AG10803 (cell line): ENCODE results near the gene EVI5.
A peak's percentile ranks its signal among the peaks of the same experiment; 100 is the strongest.
"Not testable (repeated sequence)": the region's sequence is repeated elsewhere in the genome, so short reads cannot be mapped to it uniquely, and the experiment has no call there.

Experiments used
- DNase-seq: peaks from one replicate; pipeline ENCODE4 v3.0.0; 2010; ENCODE audit warnings: low read depth
- H3K4me3 ChIP-seq: 2 replicates; pipeline ENCODE4 v1.5.1; 2011; ENCODE audit warnings: mild to moderate bottlenecking, low read length, control low read depth
- TF ChIP-seq, protein P1 (sequence below): conservative IDR thresholded peaks from 2 replicates; pipeline ENCODE4 v1.5.1; 2011; ENCODE audit warnings: mild to moderate bottlenecking, low read length, control low read depth, inconsistent platforms

EVI5 gene

DNA sequence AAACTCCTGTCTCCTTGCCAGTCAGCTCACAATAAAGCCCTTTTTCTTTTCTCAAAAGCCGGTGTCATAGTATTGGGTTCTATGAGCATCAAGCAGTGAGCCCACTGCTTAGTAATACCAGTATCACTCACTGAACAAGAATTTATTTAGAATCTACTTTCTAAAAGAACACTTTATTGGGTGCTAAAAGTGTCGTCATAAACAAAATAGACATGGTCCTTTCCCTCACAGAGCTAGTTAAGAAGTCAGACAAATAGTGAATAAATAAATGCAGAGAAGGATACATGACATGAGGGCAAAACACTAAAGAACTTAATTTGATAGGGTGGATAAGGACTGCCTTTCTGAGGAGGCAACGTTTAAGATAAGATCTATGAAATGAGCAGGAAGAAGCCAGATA is 32.2 kb downstream of the EVI5 start:
- DNase-seq, result no peak
- TF ChIP-seq, protein P1, sequence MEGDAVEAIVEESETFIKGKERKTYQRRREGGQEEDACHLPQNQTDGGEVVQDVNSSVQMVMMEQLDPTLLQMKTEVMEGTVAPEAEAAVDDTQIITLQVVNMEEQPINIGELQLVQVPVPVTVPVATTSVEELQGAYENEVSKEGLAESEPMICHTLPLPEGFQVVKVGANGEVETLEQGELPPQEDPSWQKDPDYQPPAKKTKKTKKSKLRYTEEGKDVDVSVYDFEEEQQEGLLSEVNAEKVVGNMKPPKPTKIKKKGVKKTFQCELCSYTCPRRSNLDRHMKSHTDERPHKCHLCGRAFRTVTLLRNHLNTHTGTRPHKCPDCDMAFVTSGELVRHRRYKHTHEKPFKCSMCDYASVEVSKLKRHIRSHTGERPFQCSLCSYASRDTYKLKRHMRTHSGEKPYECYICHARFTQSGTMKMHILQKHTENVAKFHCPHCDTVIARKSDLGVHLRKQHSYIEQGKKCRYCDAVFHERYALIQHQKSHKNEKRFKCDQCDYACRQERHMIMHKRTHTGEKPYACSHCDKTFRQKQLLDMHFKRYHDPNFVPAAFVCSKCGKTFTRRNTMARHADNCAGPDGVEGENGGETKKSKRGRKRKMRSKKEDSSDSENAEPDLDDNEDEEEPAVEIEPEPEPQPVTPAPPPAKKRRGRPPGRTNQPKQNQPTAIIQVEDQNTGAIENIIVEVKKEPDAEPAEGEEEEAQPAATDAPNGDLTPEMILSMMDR, result no peak
- no peak overlapping the region for H3K4me3 ChIP-seq

DNA sequence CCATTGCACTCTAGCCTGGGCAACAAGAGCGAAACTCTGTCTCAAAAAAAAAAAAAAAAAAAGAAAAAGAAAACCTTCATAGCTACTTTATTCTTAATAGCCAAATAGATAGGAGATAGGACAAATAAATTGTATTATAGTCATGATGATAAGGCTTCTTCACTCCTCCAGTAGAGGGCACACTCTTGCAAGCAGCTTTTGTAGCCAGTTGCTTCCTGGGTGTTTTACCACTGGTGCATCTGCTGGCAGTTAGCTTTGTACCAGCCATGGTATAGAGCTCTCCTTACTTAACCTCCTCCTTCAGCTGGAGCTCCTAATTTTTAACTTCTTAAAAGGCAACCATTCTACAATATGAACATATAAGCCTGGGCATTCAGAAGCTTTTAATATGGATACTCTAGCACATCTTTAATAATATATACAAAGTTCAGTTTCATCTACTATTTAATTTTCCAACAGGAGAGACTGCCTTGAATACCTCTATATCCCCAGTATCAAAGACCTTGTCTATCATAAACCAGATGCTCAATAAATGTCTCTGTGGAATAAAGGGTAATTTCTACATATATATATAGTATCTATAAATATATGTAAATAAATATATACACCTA is 35.8 kb downstream of the EVI5 start:
- no peak overlapping the region for H3K4me3 ChIP-seq
- DNase-seq, result peak; percentile 78
- TF ChIP-seq, protein P1, result peak; percentile 89

DNA sequence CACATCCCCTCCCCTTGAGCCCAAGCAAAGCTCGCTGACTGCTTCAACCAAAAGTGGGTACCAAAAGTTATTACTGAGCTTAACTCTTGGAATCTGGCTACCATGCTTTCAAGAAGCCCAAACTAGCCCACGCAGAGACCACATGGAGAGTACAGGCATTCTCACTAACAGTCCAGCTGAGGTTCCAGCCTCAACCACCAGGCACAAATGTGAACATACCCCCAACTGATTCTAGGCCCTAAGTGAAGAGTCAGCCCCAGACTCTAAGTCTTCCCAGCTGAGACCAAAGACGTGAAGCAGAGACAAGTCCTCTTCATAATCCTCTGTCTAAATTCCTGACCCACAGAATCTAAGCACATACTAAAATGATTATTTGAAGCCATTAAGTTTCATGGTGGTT is 36.8 kb downstream of the EVI5 start:
- no peak for DNase-seq

DNA sequence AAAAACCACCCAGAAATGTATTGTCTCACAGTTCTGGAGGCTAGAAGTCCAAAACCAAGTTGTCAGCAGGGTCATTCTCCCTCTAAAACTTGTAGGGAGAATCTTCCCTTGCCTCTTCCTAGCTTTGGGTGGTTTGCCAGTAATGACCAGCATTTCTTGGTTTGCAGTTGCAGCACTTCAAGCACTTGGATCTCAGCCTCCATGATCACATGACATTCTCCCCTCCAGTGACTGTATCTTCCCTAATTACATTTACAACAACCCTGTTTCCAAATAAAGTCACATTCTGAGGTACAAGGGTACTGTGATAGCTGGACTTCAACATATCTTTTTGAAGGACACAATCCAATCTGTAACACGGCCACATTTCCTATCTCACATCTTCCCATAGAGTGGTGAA is 37.2 kb downstream of the EVI5 start:
- TF ChIP-seq, protein P1, result no peak
- peak; percentile 54 for DNase-seq
- H3K4me3 ChIP-seq, result no peak overlapping the region

More for the DNA sequence above, 36.8 kb downstream of the EVI5 start:
- TF ChIP-seq, protein P1, result 0 out of 2 replicates have a peak, but pooled peaks have one; percentile 13
- no peak overlapping the region for H3K4me3 ChIP-seq

DNA sequence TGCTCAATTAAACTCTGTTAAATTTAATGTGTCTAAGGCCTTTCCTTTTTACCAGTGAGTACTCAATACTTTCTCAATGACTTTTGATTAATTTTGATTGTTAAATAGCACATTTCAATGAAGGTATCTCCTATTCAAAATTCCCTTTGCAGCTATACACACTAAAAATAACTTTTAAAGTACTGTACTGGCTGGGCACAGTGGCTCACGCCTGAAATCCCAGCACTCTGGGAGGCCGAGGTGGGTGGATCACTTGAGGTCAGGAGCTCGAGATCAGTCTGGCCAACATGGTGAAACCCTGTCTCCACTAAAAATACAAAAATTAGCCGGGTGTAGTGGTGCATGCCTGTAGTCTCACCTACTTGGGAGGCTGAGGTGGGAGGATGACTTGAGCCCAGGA is 38.7 kb downstream of the EVI5 start:
- not testable (repeated sequence) for DNase-seq, H3K4me3 ChIP-seq

DNA sequence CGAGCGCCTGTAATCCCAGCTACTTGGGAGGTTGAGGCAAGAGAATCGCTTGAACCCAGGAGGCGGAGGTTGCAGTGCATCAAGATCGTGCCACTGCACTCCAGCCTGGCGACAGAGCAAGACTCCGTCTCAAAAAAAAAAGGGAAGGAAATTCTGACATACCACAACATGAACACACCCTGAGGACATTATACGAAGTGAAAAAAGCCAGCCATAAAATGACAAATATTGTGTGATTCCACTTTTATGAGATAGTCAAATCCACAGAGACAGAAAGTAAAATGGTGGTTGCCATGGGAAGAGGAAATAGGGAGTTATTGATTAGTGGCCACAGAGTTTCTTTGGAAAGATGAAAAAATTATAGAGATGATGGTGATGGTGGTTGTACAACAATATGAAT is 41.7 kb downstream of the EVI5 start:
- TF ChIP-seq, protein P1, result no peak
- no peak for DNase-seq
- H3K4me3 ChIP-seq, result no peak overlapping the region

DNA sequence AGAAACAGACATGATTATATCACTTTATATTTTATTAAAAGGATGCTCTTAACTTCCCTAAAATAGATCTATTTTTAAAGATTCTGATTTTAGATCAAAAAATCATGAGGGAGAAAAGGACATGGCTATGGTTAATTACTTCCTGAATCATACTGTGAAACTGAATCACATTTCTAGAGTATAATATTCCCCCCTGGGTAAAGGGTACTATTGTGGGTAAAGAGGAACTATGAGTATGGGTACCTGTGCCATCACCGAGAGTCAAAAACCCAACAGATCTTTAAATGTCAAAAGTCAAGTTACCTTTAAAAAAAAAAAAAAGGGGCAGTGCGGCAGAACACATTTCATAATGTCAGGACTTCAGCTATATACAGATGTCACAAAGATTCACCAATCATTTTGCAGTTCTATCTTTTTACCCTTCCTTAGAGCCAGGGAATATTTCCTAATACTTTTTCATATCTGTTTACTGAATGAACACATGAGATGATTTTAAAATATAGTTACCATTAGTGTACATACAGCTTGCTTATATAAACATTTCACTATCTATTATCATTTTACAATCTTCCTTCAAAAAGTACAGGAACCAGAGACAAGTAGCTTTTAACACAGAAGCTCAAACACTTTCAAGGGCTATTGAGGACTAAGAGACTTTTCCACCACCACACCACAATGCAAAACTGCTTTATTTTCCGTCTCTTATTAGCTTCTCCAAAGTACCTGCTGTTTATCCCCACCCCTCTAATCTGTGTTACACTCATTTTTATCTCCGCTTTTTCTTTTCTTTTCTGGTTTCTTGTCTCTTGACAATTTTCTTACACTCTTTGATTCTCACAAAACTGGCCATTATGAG is 45.0 kb downstream of the EVI5 start:
- DNase-seq, result no peak
- TF ChIP-seq, protein P1, result no peak
- H3K4me3 ChIP-seq, result no peak overlapping the region
